Activated CD4-positive, alpha-beta T cell treated with anti-CD3 and anti-CD28 coated beads, Interleukin-2, amount 50 U/mL, for 24 hours (primary cell): ENCODE data around the gene RAB3IL1.

Source experiments
- DNase-seq, 2 donors: peaks; one replicate each; pipeline ENCODE4 v3.0.0-alpha.2; 2020; ENCODE audit warnings: low read depth in 1 of 2, low spot score in 1 of 2

RAB3IL1 gene

DNA sequence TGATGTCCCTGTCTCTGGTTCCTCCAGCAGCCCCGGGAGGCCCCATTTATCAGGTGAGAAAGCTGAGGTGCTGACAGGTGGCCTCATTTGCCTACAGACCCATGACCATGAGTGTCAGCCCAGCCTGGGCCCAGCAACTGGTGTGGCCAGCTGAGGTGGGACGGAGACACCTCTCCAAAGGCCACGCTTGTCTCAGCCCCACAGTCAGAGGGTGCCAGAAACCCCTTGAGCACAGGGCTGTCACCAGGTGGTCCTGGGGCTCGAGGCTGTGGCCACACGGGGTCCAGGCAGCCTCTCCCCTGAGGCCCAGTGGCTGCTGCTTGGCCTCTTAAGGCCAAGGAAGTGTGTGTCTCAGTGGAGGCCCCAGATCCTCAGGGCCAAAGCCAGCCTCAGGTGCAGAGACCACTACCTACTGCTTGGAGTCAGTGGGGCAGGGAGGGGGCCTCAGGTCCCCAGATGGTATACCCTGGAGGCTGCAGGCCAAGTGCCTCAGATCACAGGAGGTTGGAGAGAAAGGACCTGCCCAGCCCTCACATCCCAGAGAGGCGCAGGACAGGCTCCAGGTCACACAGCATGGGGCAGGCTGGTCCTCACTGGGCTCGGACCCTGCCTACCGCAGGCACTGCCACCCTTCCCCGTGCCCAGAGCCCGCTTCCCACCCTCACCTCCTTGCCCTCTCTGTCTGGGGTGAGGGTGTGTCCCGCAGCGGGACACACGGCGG is 11.4 kb downstream of the RAB3IL1 start:
- no peak for DNase-seq

DNA sequence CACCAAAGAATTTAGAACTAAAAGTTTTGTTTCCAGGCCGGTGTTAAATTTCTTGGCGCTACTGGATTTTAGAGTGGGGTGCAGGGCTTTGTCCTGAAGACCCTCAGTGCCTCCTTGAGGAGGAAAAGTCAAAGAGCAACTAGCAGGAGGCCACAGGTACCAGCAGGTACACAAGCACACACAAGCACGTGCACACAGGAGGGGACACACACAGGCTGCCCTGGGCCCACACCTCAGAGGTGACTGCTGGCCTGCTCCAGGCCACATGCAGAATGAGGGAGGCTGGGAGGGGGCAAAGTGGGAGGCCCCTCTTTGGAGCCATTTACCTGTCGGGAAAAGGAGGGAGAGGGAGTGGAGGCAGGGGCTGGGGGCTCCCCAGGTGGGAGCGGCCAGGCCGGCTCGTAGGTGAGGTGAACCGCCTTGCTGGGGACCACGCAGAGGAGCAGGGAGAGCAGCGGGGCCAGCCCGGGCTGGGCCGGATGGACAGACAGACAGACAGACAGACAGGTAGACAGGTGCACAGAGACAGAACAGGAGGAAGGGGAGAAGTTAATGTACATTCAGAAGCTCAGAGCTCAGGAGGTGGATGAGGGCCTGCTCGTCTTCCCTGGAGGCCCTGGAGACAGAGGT is 12.2 kb downstream of the RAB3IL1 start:
- no peak for DNase-seq

DNA sequence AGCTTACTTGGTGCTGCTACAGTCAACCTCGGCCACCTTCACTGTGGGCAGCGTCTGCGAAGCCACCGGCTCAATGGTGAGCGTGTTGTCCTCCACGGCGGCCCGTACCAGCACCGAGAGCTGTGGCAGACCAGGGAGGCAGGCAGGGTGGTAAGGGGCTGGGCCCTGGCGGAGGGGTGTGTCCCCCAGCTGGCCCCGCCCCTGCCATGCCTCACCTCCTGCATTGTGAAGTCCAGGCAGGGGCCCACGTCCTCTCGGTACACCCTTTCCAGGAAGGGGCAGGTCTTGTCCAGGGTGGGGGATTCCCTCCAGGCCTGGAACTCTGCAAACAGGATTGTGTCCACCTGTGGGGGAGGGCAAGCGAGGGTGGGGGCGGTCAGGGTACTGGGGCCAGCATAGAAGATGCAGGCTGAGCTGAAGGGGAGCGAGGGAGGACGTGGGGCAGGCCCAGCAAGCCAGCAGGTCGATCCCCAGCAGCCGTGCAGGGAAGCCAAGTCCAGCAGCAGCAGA is 12.8 kb downstream of the RAB3IL1 start:
- DNase-seq, result no peak

DNA sequence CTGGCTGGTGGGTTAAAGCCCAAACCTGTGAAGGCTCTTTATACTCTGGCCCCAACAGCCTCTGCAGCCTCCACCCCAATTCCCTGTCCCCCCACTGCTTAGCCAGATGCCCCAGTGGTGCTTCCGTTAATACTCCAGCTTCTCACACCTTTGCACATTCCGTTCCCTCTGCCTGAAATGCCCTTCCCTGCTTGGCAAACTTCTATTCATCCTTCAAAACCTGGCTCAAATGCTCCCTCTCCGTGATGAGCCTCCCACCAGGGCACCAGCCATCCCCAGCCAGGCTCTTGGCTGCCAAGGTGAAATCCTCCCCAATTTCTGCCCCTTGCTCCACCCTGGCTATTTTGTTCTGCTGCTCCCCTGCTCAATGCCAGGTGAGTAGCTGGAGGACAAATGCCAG is 13.5 kb downstream of the RAB3IL1 start:
- DNase-seq, result no peak

DNA sequence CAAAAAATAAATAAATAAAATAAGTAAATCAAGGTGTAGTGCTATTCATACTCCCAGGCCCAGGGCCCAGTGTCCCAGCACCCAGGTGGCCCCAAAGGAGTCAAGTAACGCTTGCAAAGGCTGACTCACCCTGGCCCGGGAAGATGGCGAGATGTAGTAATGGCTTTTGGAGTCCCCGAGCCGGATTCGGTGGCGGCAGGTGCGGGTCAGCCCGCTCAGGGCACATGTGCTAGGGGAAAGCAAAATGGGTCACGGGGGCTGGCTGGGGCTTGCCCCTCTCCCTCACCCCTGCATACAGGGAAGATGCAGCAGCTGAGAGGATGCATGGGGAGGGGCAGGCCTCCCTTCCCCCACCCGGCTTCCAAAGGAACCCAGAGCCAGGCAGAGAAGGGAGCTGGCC is 15.1 kb downstream of the RAB3IL1 start:
- DNase-seq, result no peak

DNA sequence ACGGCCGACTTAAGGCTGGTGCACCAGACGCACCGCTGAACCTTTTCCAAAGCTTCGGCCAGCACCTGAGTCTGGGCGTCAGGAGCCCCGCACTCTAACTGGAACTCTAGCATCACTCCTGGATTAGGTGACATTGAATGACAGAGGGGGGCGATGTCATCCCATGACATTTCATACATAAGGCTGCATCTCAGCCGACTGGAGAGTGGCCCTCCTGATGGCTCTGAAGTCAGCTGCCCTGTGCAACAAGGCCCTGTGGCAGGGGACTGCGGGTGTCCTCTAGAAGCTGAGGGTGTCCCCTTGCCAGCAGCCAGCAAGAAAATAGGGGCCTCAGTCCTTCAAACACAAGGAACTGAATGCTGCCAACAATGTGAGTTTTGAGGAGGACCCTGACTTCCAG is 16.0 kb downstream of the RAB3IL1 start:
- no peak for DNase-seq

DNA sequence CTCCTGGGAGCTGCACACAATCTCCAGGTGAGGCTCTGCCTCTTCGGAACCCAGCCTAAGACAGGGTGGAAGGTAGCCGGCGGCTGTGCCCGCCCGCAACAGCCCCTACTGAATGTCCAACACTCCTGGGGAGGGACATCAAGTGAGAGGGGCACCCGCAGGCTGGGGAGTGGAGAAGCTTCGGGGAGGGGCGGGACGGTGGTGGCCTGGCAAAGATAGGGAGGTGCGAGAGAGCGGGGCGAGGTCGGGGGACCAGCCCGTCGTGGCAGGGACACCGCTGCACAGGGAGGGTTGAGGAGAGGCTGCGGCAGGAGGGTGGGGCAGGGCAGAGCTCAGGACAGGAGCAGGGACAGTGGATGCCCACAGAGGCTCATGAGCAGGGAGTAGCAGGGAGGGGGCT is 17.1 kb downstream of the RAB3IL1 start:
- no peak for DNase-seq

DNA sequence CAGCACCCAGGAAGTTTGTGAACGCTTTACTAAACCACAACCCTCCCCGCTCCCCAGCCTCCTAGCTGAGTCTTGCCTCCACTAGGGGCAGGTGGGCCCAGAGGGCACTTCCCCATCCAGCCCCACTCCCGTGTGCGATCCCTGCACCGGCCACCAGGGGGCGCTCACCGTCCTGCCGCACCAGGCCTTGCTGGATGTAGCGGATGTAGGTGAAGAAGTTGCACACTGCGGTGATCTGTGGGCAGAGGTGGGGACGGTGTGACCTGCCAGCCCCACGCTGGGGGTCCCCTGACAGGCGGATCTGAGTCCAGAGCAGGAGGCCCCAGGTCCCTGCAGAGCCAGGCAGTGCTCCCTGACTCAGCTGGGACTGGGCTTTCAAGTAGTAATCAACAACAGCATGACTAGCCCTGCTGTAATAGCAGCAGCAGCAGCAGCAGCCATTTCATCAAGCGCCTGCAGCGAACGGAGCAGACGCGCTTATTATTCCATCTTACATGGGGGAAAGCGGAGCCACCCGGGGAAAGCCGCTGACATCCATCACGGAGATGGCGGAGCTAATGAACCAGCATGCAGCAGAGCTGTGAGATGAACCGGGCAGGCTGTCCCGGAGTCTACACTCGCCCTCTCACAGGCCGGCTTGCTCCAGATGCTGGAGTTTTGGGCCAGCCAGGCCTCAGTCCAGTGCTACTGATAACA is 18.1 kb downstream of the RAB3IL1 start:
- DNase-seq, result peak; percentile 88 to 96

DNA sequence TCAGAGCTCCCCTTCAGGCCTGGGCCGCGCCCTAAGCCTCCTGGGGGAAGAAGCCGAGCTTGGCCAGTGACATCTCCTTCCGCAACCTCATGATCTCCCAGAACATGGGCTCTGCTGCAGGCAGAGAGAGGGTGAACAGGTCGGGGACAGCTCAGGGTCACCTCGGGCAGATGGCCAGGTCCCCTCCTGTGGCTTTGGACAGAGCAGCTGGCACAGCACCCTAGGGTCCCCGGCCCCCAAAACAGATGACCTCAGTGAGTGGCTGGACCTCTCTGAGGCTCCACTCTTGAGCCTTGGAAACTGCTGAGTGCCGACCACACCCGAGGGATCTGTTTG is 19.2 kb downstream of the RAB3IL1 start:
- DNase-seq, result no peak

DNA sequence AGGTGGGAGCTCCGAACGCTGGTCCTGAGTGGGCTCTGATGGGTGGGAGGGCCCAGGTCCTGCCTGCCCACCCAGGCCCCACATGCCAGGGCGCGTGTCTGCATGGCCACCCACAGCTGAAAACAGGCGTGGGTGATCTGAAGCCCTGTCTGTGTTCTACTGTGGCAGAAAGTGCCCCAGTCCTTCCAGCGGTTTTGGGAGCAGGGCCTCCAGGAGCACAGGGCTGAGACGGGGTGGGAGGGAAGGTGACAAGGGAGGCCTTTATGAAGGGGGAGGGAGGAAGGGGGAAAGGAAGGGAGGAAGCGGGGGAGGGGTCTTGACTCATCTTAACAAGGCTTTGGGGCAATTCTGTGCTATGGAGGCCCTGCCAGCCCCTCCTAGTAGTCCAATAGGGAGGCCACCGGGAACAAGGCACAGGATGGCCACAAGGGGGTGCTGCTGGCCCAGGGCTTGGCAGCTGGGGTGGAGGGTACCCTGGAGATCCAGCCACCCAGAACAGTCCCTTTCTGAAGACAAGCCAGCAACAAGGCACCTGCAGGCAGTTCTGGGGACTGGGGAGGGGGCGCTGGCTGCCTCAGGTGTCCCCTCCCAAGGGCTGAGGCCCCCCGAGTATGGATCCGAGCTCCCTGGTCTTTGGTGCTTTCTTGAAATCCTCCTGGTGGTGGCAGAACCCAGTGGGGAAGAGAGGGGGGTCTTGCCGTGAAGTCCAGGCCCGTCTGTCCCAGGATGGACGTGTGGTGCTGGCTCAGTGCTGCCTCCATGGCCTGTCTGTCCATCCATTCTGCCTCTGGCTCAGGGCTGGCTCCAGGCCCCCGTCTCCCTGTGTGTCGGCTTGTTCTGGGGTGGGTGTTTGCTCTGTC is 19.7 kb downstream of the RAB3IL1 start:
- peak; percentile 61 to 70 for DNase-seq

DNA sequence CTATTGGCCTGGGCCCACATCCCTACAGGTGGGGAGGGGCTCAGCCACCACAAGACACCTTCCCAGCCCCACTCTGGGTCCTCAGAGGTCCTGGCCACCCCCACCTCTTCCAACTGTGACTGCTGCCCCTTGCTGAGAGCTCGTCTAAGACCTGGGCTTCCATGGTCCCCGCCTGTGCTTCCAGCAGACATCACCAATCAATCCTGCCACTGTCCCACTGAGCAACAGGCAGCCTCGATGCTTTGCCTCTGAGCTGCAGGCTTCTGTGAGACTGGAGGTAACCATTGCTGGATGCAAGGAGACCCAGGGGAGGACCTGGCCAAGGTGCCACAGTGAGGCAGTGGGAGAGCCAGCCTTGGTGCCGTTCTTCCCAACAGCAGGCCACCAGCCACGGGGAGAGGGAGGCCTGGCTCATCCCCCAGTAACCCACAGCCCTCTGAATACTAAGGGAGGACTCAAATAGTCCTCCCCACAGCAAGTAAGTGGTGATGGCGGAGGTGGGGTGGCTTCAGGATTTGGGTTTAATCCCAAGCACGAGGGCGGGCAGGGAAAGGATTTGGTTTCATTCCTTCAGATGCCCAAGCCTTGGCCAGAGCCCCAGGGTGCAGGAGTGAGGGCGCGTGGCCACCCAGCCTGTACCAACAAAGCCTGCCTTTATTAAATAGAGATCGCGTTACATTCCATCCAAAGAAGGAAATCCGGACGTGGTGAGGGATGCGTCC is 20.5 kb downstream of the RAB3IL1 start:
- DNase-seq, result no peak

DNA sequence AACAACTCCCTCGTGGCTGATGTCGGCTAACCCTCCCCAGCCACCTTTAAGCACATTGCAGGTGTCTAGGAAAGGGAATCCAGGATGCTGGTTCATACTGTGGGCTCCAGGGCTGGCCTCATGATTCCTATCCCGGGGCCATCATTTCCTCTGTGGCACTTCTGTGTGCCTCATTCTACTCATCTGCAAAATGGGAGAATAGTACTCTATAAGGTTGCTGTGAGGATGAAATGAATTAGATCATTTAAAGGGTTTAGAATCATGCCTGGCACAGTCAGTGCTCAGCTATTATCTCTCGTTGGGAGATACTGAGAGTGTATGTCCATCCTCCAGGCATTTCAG is 21.7 kb downstream of the RAB3IL1 start:
- no peak for DNase-seq

DNA sequence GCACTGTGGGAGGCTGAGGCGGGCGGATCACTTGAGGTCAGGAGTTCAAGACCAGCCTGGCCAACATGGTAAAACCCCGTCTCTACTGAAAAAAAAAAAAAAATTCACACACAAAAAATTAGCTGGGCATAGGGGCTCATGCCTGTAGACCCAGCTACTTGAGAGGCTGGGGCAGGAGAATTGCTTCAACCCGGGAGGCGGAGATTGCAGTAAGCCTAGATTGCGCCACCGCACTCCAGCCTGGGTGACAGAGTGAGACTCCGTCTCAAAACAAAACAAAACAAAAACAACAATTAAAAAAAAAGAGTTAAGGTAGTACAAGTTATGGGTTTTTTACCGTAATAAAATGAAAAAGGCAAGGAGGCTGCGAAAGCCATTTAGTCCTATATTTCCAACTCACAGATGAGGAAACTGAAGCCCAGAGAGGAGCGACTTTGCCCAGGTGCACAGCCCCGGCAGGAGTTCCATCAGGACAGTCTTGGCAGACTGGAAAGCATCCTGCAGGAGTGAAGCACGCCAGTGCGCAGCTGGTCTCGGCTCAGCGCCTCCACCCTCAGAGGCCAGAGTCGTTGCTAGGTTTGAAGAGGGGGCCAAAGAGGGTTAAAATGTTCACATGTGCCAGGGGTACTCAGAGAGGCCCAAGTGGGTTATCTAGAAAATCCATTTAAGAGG is 22.2 kb downstream of the RAB3IL1 start:
- DNase-seq, result no peak

DNA sequence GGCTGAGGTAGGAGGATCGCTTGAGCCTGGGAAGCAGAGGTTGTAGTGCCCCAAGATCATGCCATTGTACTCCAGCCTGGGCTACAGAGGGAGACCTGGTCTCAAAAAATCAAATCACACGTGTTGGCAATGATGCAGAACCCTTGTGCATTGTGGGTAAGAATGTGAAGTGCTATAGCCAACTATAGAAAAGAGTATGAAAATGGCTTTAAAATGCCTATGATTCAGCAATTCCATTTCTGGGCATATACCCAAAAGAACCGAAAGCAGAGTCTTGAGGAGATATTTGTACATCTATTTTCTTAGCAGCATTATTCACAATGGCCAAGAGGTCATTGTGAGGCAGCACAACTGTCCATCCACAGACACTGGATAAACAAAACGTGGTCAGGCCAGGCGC is 23.4 kb downstream of the RAB3IL1 start:
- DNase-seq, result no peak

DNA sequence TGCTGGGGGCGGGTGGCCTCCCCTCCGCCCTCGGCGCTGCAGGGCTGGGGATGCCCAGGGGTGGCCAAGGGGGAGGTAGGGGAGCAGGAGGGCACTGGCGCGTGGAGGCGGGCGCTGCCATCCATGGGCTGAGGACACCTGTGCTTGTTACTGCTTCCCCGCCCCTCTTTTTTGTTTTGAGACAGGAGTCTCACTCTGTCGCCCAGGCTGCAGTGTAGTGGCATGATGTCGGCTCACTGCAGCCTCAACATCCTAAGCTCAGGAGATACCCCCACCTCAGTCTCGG is 25.3 kb downstream of the RAB3IL1 start:
- DNase-seq, result no peak

DNA sequence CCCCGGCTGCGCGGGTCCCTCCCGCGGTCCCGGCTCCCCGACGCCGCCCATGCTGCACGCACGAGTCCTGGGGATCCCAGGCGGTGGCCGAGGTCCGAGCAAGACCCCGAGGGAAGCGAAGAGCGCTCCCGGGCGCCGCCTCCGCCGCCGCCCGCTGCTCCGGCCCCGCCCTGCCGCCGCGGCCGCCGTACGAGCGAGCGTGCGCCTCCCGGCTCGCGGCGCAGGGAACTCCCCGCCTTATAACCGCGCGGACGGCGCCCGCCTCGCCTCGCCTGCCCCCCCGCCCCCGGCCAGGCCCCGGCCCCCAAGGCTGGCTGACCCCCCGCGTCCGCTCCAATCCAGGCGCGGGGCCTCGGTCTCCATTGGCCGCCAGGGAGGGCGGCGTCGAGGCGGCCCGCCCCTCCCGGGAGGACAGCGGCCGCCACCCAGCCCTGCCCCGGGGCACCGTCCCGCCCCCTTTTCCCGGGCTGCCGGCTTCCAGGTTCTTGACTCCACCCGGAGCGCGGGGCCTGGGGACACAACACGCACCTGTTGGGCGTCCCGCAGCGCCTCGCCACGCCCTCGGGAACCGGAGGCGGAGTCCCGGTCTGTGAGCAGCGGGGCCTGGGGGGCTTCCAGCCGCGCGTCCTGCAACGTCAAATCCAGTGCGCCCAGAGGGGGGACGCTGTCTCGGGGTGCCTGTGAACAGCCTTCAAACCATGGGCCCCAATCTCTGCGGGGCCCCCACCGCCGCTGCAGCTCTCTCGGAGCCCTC is 25.9 kb downstream of the RAB3IL1 start, which contains the start of gene FADS3:
Gene FADS3 (minus strand): TSS at position 215 of the 754 bp plus-strand sequence. CDS start 164 bp downstream, at position 51.
- DNase-seq, result peak; percentile 13 to 17

DNA sequence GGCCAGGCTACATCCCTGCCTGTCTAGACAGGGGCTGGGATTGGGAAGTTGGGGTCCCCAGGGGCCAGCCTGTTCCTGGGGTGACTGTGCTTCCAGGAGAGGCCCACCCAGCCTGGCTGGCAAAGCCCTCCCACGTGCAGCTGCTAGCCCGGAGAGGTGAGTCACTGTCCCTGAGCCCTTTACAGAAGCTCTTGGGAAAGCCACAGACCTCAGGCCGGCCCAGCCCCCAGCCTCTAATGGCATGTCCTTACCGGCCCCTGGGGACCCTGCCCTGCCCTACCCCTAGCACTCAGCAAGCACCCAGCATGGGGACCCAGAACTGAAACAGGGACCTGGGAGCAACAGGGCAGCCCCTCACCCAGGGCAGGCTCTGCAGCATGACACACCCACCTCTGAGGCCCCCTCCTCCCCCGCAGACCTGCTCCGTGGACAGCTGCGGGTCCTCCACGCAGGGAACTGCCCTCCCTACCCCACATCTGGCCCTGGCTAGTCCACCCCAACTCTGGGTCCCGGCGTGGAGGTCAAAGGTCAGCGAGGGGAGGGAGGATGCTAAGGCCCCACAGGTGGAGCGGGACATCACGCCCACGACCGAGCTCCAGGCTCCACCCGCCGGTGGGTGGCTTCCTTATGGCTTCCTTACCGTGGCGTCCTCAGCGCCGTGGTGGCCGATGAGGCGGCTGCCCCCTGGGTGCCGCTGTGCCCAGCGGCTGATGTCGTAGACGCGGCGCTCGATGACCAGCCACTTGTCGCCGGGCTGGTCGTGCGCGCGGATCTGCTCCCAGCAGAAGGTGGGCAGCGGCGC is 26.6 kb downstream of the RAB3IL1 start:
- no peak for DNase-seq

DNA sequence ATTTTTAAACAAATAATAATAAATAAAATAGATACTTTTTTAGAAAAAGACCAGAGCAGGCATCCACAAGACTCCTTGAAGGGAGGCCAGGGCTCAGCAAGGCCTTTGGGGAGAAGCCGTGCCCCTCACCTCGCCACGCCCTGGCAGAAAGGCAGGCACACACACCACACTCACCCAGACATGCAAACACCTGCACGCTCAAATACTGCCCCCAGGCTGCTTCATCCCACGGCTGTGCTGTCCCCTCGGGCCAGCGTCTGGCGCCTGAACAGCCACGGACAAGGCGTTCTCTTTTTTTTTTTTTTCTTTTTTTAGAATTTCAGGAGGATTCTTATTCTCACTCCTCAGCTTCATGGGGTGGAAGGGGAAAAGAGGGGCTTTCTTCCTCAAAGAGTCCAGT is 27.5 kb downstream of the RAB3IL1 start:
- DNase-seq, result no peak

DNA sequence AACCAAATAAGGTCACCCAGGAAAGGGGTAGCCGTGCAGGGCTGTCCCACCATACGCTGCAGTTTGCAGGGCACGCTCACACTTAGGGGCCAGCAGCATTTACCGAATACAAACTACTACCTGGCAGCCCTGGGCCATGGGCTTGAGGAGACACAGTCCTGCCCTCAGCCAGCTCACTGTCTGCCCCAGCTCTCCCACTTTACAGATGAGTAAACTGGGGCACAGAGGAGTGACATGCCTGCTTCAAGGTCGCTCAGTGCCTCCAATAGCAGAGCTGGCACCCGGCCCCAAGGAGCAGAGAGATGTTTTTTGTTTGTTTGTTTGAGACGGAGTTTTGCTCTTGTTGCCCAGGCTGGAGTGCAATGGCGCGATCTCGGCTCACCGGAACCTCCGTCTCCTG is 28.8 kb downstream of the RAB3IL1 start:
- no peak for DNase-seq
